Progenitor cell of endocrine pancreas (in vitro differentiated cells): Measurements from ENCODE around the gene PFDN2. TPM values are rescaled to one million over a fixed set of nuclear protein-coding genes. Genes with fewer than 3 reads are reported as not detected.

Experiments used
- DNase-seq: peaks from one replicate; pipeline ENCODE4 v3.0.0; 2021; ENCODE audit warnings: low spot score; ENCODE audit not compliant: unreplicated experiment
- H3K27ac Mint-ChIP-seq: 2 replicates; pipeline ENCODE4 v1.8.0; 2021; ENCODE audit warnings: mild to moderate bottlenecking, moderate library complexity, mixed read lengths
- H3K27me3 Mint-ChIP-seq: 2 replicates; pipeline ENCODE4 v1.8.0; 2021; ENCODE audit warnings: mixed read lengths
- H3K36me3 Mint-ChIP-seq: 2 replicates; pipeline ENCODE4 v1.8.0; 2022; ENCODE audit warnings: mixed read lengths; ENCODE audit not compliant: insufficient read depth
- H3K4me1 Mint-ChIP-seq: 2 replicates; pipeline ENCODE4 v1.8.0; 2021; ENCODE audit warnings: low read depth, mixed read lengths
- H3K4me3 Mint-ChIP-seq: 2 replicates; pipeline ENCODE4 v1.8.0; 2021; ENCODE audit warnings: low read depth, mild to moderate bottlenecking, moderate library complexity, mixed read lengths
- H3K9me3 Mint-ChIP-seq: 2 replicates; pipeline ENCODE4 v1.8.0; 2021; ENCODE audit warnings: low read depth, mixed read lengths
- total RNA-seq: library from RNA; stranded (reverse); gene quantifications from 2 replicates; pipeline ENCODE4 v1.2.1, GENCODE V29; 2021
- TF ChIP-seq, protein P1 (sequence below): fragments of 200-600 bp; sonication (generic); IDR thresholded peaks from one replicate; pipeline ENCODE4 v1.5.0; 2021; ENCODE audit warnings: antibody characterized with exemption, mild to moderate bottlenecking; ENCODE audit not compliant: unreplicated experiment

The PFDN2 gene
- total RNA-seq, 1 donor from 2014 or later: 54.8 TPM

DNA sequence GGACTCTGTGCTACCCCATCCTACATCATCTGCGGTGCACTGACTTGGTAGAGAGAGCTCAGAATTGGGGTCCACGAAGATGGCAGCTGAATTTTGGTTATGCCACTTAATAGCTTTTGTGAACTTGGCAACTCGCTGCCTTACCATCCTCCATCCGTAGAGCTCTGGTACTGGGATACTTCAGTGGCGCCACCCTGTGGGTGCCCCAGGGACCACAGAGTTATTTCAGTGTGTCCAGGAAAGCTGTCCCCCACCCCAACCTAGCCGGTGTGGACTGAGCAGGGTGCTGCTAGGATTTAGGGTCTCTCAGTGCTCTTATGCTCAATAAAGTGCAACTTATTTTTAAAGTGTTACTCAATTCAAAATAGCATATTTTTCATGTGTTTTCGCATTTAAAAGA lies 63.0 kb downstream of the PFDN2 start:
- no peak overlapping the region for H3K4me3 Mint-ChIP-seq
- H3K27ac Mint-ChIP-seq: no peak overlapping the region
- no peaks in the 10 kb centered on the region for H3K9me3 Mint-ChIP-seq
- H3K4me1 Mint-ChIP-seq: no peaks in the 10 kb centered on the region
- no peak for DNase-seq
- H3K27me3 Mint-ChIP-seq: no peaks in the 10 kb centered on the region
- H3K36me3 Mint-ChIP-seq: no peaks in the 10 kb centered on the region
- TF ChIP-seq, protein P1, sequence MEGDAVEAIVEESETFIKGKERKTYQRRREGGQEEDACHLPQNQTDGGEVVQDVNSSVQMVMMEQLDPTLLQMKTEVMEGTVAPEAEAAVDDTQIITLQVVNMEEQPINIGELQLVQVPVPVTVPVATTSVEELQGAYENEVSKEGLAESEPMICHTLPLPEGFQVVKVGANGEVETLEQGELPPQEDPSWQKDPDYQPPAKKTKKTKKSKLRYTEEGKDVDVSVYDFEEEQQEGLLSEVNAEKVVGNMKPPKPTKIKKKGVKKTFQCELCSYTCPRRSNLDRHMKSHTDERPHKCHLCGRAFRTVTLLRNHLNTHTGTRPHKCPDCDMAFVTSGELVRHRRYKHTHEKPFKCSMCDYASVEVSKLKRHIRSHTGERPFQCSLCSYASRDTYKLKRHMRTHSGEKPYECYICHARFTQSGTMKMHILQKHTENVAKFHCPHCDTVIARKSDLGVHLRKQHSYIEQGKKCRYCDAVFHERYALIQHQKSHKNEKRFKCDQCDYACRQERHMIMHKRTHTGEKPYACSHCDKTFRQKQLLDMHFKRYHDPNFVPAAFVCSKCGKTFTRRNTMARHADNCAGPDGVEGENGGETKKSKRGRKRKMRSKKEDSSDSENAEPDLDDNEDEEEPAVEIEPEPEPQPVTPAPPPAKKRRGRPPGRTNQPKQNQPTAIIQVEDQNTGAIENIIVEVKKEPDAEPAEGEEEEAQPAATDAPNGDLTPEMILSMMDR: no peak

DNA sequence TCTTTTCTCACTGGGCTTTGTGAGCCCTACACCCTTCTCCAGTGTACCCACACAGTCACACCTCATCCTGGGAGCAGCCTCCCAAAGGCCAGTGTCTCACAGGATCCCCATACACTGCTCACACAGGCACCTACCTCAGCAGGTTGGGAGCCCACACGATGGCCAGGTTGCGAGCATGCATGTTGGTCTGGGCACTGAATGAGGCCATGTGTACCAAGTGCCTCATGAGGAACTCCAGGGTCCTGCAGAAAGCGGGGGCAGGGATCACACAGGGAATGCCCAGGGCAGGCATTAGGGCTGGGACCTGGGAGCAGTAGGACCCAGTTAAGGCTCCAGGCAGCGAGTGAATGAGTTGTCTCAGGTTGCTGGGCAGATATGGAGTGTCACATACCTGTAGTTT lies 63.6 kb downstream of the PFDN2 start:
- TF ChIP-seq, protein P1: no peak
- no peaks in the 10 kb centered on the region for H3K27me3 Mint-ChIP-seq
- H3K4me3 Mint-ChIP-seq: no peak overlapping the region
- no peaks in the 10 kb centered on the region for H3K9me3 Mint-ChIP-seq
- no peak overlapping the region for H3K27ac Mint-ChIP-seq
- no peak for DNase-seq
- H3K4me1 Mint-ChIP-seq: no peaks in the 10 kb centered on the region
- no peaks in the 10 kb centered on the region for H3K36me3 Mint-ChIP-seq

DNA sequence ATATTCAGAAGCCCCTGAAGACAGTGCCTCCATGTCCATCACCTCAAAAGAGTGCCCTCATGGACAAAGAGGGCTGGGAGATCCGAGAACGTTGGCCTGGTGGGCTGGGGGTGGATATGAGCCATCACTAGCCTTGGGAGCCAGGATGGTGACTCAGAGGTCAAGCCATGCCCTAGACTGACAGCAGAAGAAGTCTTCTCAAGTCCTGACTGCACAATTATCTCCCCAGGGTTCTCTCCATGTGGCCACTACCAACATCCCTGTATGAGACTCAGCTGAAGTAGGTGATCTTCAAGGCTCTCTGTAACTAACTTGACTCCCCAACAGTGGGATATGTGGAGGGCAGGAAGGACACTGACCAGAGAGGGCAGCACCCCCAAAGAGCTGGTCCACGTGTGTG lies 64.9 kb downstream of the PFDN2 start:
- Mint-ChIP-seq H3K4me1 (no peaks in the 10 kb centered on the region), H3K36me3 (peaks cover 3% of the 10 kb centered on the region), H3K4me3 (no peak overlapping the region), H3K27me3 (peaks cover 5% of the 10 kb centered on the region), H3K27ac (no peak overlapping the region), H3K9me3 (peaks cover 4% of the 10 kb centered on the region)
- DNase-seq: no peak
- TF ChIP-seq, protein P1: no peak

DNA sequence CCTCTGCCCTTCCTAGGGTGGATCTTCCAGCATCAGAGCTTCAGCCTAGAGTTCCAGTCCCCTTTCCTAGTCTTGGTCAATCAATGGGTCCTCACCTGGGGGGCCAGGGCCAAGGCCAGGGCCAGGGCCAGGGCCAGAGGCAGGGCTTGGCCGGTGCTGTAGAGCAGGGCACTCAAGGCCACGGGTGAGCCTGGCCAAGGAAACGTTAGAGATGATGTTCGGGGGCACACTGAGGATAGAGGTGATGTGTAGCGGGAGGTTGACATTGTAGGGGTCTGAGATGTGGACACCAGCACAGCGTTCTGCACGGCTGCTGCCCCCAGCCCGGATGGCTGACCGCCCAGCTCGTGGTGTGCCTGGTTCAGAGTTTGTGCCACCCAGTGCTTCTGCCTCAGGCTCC lies 66.6 kb downstream of the PFDN2 start:
- no peak overlapping the region for H3K4me3 Mint-ChIP-seq
- peaks cover 5% of the 10 kb centered on the region for H3K27me3 Mint-ChIP-seq
- no peak overlapping the region for H3K27ac Mint-ChIP-seq
- peaks cover 6% of the 10 kb centered on the region for H3K36me3 Mint-ChIP-seq
- H3K4me1 Mint-ChIP-seq: no peaks in the 10 kb centered on the region
- no peak for DNase-seq
- TF ChIP-seq, protein P1: no peak
- H3K9me3 Mint-ChIP-seq: peaks cover 14% of the 10 kb centered on the region

Other genes with a start within 250 kb of the PFDN2 start
- 0.33 TPM in 1 of 2 replicates, not detected in the other for gene ITLN1, start 232.9 kb downstream of the PFDN2 start, total RNA-seq
- 1.2 and 1.8 TPM in 2 replicates for gene ITLN2, start 163.2 kb downstream of the PFDN2 start, total RNA-seq
- 149 and 156 TPM in 2 replicates for gene F11R, start 96.9 kb downstream of the PFDN2 start, total RNA-seq
- 52.0 and 54.7 TPM in 2 replicates for gene TSTD1, start 79.1 kb downstream of the PFDN2 start, total RNA-seq
- 79.9 and 88.7 TPM in 2 replicates for gene USF1, start 72.1 kb downstream of the PFDN2 start, total RNA-seq
- gene ARHGAP30, start 48.1 kb downstream of the PFDN2 start, total RNA-seq: 0.20 TPM in 1 of 2 replicates, not detected in the other
- 1.9 and 2.4 TPM in 2 replicates for gene NECTIN4, start 28.5 kb downstream of the PFDN2 start, total RNA-seq
- 14.7 and 16.7 TPM in 2 replicates for gene KLHDC9, start 19.7 kb downstream of the PFDN2 start, total RNA-seq
- gene NIT1, start 68 bp upstream of the PFDN2 start, total RNA-seq: 58.6 and 59.0 TPM in 2 replicates
- 46.9 and 49.3 TPM in 2 replicates for gene DEDD, start 14.6 kb upstream of the PFDN2 start, total RNA-seq
- 139 and 150 TPM in 2 replicates for gene UFC1, start 35.9 kb upstream of the PFDN2 start, total RNA-seq
- 48.8 and 51.1 TPM in 2 replicates for gene USP21, start 41.5 kb upstream of the PFDN2 start, total RNA-seq
- 50.9 and 56.5 TPM in 2 replicates for gene PPOX, start 48.4 kb upstream of the PFDN2 start, total RNA-seq
- gene B4GALT3, start 59.5 kb upstream of the PFDN2 start, total RNA-seq: 45.9 and 48.2 TPM in 2 replicates
- gene ADAMTS4, start 81.0 kb upstream of the PFDN2 start, total RNA-seq: 0.22 and 0.24 TPM in 2 replicates
- 98.2 and 103 TPM in 2 replicates for gene NDUFS2, start 84.3 kb upstream of the PFDN2 start, total RNA-seq
- gene FCER1G, start 97.3 kb upstream of the PFDN2 start, total RNA-seq: 0.60 and 1.5 TPM in 2 replicates
- gene APOA2, start 105.6 kb upstream of the PFDN2 start, total RNA-seq: 51.3 and 74.2 TPM in 2 replicates
- 15.2 and 16.3 TPM in 2 replicates for gene TOMM40L, start 108.0 kb upstream of the PFDN2 start, total RNA-seq
- not detected in 2 replicates for gene NR1I3, start 120.2 kb upstream of the PFDN2 start, total RNA-seq
- gene PCP4L1, start 140.7 kb upstream of the PFDN2 start, total RNA-seq: 0.86 and 1.1 TPM in 2 replicates
- 4.4 and 4.5 TPM in 2 replicates for gene MPZ, start 191.9 kb upstream of the PFDN2 start, total RNA-seq
- 167 and 190 TPM in 2 replicates for gene SDHC, start 196.3 kb upstream of the PFDN2 start, total RNA-seq
- gene CFAP126, start 249.8 kb upstream of the PFDN2 start, total RNA-seq: 0.65 and 1.4 TPM in 2 replicates